ENCODE data around the gene MYZAP.

DNA sequence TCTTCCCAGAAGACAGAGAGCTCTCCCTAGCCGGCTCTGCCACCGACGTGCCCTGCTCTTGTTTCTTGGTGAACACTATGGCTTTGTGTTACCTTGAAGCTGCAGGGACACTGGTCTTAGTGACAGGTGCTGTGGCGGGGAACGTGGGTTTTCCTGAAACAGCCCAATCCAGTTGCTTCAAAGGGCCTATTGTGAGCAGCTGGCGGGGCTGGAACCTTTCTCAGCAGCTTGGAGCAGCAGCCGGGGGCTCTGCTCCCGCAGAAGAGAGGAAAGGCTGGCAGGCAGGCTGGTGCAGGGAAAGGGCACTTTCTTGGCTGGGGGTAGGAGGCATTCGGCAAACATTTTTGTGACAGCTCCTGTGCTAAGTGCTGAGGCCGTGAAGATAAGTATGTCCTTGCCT, 12.8 kb downstream of the MYZAP start:
- TF ChIP-seq, protein P1, sequence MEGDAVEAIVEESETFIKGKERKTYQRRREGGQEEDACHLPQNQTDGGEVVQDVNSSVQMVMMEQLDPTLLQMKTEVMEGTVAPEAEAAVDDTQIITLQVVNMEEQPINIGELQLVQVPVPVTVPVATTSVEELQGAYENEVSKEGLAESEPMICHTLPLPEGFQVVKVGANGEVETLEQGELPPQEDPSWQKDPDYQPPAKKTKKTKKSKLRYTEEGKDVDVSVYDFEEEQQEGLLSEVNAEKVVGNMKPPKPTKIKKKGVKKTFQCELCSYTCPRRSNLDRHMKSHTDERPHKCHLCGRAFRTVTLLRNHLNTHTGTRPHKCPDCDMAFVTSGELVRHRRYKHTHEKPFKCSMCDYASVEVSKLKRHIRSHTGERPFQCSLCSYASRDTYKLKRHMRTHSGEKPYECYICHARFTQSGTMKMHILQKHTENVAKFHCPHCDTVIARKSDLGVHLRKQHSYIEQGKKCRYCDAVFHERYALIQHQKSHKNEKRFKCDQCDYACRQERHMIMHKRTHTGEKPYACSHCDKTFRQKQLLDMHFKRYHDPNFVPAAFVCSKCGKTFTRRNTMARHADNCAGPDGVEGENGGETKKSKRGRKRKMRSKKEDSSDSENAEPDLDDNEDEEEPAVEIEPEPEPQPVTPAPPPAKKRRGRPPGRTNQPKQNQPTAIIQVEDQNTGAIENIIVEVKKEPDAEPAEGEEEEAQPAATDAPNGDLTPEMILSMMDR (IDR thresholded peaks at IDR 0.05) = no peak
- TF ChIP-seq, protein P2, sequence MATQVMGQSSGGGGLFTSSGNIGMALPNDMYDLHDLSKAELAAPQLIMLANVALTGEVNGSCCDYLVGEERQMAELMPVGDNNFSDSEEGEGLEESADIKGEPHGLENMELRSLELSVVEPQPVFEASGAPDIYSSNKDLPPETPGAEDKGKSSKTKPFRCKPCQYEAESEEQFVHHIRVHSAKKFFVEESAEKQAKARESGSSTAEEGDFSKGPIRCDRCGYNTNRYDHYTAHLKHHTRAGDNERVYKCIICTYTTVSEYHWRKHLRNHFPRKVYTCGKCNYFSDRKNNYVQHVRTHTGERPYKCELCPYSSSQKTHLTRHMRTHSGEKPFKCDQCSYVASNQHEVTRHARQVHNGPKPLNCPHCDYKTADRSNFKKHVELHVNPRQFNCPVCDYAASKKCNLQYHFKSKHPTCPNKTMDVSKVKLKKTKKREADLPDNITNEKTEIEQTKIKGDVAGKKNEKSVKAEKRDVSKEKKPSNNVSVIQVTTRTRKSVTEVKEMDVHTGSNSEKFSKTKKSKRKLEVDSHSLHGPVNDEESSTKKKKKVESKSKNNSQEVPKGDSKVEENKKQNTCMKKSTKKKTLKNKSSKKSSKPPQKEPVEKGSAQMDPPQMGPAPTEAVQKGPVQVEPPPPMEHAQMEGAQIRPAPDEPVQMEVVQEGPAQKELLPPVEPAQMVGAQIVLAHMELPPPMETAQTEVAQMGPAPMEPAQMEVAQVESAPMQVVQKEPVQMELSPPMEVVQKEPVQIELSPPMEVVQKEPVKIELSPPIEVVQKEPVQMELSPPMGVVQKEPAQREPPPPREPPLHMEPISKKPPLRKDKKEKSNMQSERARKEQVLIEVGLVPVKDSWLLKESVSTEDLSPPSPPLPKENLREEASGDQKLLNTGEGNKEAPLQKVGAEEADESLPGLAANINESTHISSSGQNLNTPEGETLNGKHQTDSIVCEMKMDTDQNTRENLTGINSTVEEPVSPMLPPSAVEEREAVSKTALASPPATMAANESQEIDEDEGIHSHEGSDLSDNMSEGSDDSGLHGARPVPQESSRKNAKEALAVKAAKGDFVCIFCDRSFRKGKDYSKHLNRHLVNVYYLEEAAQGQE (IDR thresholded peaks at IDR 0.05; ENCODE audit: insufficient read depth in 1 of 2, low read depth in 2 of 2, low read length in 1 of 2) = no peak
